ENCODE data around the gene WRNIP1.

Gene WRNIP1

DNA sequence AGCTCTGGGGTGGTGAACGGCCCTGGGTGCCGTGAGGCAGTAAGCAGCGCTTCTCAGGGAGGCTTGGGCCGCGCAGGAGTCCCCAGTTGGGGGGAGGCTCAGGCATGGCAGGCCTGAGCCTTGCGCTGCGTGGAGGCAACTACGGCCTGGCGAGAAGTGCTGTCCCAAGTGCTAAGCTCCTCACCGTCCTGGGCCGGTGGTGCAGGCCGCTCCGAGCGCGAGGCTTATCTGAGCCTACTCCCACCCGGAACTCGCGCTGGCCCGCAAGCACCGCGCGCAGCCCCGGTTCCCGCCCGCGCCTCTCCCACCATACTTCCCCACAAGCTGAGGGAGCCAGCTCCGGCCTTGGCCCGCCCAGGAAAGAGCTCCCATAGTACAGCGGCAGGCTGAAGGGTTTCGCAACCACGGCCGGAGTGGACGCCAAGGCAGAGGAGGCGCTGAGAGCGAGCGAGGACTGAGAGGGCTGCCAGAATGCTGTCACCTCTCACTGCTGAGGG is 1.8 kb upstream of the WRNIP1 start:
- H3K36me3 ChIP-seq = no peaks in the 10 kb centered on the region
- H3K9me3 ChIP-seq = no peaks in the 10 kb centered on the region
- H3K4me1 ChIP-seq = 0 out of 2 replicates have a peak, but pooled peaks cover 2% of the 10 kb centered on the region
- no peak overlapping the region for H3K4me3 ChIP-seq (ENCODE audit: low read depth, low read length)
- TF ChIP-seq, protein P1, sequence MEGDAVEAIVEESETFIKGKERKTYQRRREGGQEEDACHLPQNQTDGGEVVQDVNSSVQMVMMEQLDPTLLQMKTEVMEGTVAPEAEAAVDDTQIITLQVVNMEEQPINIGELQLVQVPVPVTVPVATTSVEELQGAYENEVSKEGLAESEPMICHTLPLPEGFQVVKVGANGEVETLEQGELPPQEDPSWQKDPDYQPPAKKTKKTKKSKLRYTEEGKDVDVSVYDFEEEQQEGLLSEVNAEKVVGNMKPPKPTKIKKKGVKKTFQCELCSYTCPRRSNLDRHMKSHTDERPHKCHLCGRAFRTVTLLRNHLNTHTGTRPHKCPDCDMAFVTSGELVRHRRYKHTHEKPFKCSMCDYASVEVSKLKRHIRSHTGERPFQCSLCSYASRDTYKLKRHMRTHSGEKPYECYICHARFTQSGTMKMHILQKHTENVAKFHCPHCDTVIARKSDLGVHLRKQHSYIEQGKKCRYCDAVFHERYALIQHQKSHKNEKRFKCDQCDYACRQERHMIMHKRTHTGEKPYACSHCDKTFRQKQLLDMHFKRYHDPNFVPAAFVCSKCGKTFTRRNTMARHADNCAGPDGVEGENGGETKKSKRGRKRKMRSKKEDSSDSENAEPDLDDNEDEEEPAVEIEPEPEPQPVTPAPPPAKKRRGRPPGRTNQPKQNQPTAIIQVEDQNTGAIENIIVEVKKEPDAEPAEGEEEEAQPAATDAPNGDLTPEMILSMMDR (IDR thresholded peaks at IDR 0.05; ENCODE audit: low read depth, low read length) = no peak
- H3K27me3 ChIP-seq = no peaks in the 10 kb centered on the region; the same call in 1 of the 2 replicates
- DNase-seq = no peak

GRCh38 chr6:2763876-2764540 is 1.2 kb upstream of the WRNIP1 start:
- Histone ChIP-seq H3K36me3 (no peaks in the 10 kb centered on the region), H3K4me3 (ENCODE audit: low read depth, low read length) (peak overlapping the region; percentile 68), H3K9me3 (no peaks in the 10 kb centered on the region), H3K27me3 (no peaks in the 10 kb centered on the region; the same call in 1 of the 2 replicates), H3K4me1 (0 out of 2 replicates have a peak, but pooled peaks cover 2% of the 10 kb centered on the region)
- no peak for DNase-seq
- TF ChIP-seq, protein P1 (IDR thresholded peaks at IDR 0.05; ENCODE audit: low read depth, low read length) = no peak

GRCh38 chr6:2764610-2765165 is 505 bp upstream of the WRNIP1 start:
- Histone ChIP-seq H3K27me3 (no peaks in the 10 kb centered on the region), H3K9me3 (no peaks in the 10 kb centered on the region), H3K4me1 (peaks cover 2% of the 10 kb centered on the region; the same call in 1 of the 2 replicates), H3K4me3 (ENCODE audit: low read depth, low read length) (peak overlapping the region; percentile 68), H3K36me3 (no peaks in the 10 kb centered on the region)
- TF ChIP-seq, protein P1 (IDR thresholded peaks at IDR 0.05; ENCODE audit: low read depth, low read length) = no peak
- peak; percentile 59 for DNase-seq

DNA sequence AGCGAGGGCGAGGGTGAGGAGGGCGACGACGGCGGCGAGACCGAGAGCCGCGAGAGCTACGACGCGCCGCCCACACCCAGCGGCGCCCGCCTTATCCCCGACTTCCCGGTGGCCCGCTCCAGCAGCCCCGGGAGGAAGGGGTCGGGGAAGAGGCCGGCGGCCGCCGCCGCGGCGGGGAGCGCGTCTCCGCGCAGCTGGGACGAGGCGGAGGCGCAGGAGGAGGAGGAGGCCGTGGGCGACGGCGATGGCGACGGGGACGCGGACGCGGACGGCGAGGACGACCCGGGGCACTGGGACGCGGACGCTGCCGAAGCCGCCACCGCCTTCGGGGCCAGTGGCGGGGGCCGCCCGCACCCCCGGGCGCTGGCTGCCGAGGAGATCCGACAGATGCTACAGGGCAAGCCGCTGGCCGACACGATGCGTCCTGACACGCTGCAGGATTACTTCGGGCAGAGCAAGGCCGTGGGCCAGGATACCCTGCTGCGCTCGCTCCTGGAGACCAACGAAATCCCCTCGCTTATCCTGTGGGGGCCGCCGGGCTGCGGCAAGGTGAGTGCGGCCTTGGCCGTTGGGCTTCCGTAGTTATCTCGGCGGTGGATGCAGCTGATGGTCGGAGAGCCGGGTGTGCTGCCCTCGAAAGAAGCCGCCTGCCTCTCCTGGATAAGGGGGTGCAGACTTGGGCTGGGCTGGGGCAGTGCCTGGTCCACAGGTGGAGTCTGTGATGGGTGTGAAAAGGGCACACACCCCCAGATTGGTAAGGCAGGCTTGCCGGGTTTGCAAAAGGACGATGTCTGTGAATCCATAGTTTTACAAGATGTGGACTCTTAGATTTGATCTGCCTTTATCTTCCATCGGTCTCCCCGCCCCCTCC is 938 bp downstream of the WRNIP1 start:
- TF ChIP-seq, protein P1 (IDR thresholded peaks at IDR 0.05; ENCODE audit: low read depth, low read length) = no peak
- Histone ChIP-seq H3K4me1 (peaks cover 7% of the 10 kb centered on the region), H3K27me3 (no peaks in the 10 kb centered on the region), H3K36me3 (peaks cover 4% of the 10 kb centered on the region), H3K9me3 (no peaks in the 10 kb centered on the region), H3K4me3 (ENCODE audit: low read depth, low read length) (peak overlapping the region; percentile 75)
- DNase-seq = peak; percentile 49

- H3K4me3 ChIP-seq (ENCODE audit: low read depth, low read length) = peak overlapping the region; percentile 75
- peaks cover 10% of the 10 kb centered on the region for H3K4me1 ChIP-seq
- TF ChIP-seq, protein P1 (IDR thresholded peaks at IDR 0.05; ENCODE audit: low read depth, low read length) = no peak
- H3K36me3 ChIP-seq = peaks cover 6% of the 10 kb centered on the region
- DNase-seq = no peak
- H3K9me3 ChIP-seq = no peaks in the 10 kb centered on the region
- H3K27me3 ChIP-seq = no peaks in the 10 kb centered on the region
Observed at GRCh38 chr6:2766767-2767656, 1.8 kb downstream of the WRNIP1 start.

Data from BE2C (cell line).